ENCODE measurements around the gene TEX48. TPM values are rescaled to one million over a fixed set of nuclear protein-coding genes. Genes with fewer than 3 reads are reported as not detected.

TEX48 gene
- polyA plus RNA-seq, 1 donor from 2014 or later: not detected

DNA sequence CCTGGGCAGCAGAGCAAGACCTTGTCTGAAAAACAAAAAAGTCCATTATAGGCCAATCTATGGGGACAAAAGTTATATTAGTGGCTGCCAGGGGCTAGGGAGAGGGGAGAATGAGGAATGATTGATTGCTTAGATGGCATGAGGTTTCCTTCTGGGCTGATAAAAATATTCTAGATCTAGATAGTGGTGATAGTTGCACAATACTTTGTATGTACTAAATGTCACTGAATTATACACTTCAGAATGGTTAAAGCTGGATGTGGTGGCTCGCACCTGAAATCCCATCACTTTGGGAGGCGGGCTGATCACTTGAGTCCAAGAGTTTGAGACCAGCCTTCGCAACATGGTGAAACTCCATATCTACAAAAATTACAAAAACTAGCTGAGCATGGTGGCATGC lies 42.8 kb upstream of the TEX48 start:
- no peak overlapping the region for H3K9ac ChIP-seq (ENCODE audit: low read length)
- no peak overlapping the region for H3K27ac ChIP-seq (ENCODE audit: low read length)
- no peak for TF ChIP-seq RAD21 (conservative IDR thresholded peaks at IDR 0.05)
- no peak for TF ChIP-seq EP300 (conservative IDR thresholded peaks at IDR 0.05; ENCODE audit: poor library complexity, severe bottlenecking)
- no peak for TF ChIP-seq EZH2 (IDR thresholded peaks at IDR 0.05; ENCODE audit: borderline replicate concordance, insufficient read depth, low read length, poor library complexity, severe bottlenecking)
- TF ChIP-seq TAF1 (IDR thresholded peaks at IDR 0.05; ENCODE audit: low read depth): no peak
- TF ChIP-seq, protein P1, sequence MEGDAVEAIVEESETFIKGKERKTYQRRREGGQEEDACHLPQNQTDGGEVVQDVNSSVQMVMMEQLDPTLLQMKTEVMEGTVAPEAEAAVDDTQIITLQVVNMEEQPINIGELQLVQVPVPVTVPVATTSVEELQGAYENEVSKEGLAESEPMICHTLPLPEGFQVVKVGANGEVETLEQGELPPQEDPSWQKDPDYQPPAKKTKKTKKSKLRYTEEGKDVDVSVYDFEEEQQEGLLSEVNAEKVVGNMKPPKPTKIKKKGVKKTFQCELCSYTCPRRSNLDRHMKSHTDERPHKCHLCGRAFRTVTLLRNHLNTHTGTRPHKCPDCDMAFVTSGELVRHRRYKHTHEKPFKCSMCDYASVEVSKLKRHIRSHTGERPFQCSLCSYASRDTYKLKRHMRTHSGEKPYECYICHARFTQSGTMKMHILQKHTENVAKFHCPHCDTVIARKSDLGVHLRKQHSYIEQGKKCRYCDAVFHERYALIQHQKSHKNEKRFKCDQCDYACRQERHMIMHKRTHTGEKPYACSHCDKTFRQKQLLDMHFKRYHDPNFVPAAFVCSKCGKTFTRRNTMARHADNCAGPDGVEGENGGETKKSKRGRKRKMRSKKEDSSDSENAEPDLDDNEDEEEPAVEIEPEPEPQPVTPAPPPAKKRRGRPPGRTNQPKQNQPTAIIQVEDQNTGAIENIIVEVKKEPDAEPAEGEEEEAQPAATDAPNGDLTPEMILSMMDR (IDR thresholded peaks at IDR 0.05; ENCODE audit: poor library complexity, severe bottlenecking): no peak
- TF ChIP-seq, protein P2, sequence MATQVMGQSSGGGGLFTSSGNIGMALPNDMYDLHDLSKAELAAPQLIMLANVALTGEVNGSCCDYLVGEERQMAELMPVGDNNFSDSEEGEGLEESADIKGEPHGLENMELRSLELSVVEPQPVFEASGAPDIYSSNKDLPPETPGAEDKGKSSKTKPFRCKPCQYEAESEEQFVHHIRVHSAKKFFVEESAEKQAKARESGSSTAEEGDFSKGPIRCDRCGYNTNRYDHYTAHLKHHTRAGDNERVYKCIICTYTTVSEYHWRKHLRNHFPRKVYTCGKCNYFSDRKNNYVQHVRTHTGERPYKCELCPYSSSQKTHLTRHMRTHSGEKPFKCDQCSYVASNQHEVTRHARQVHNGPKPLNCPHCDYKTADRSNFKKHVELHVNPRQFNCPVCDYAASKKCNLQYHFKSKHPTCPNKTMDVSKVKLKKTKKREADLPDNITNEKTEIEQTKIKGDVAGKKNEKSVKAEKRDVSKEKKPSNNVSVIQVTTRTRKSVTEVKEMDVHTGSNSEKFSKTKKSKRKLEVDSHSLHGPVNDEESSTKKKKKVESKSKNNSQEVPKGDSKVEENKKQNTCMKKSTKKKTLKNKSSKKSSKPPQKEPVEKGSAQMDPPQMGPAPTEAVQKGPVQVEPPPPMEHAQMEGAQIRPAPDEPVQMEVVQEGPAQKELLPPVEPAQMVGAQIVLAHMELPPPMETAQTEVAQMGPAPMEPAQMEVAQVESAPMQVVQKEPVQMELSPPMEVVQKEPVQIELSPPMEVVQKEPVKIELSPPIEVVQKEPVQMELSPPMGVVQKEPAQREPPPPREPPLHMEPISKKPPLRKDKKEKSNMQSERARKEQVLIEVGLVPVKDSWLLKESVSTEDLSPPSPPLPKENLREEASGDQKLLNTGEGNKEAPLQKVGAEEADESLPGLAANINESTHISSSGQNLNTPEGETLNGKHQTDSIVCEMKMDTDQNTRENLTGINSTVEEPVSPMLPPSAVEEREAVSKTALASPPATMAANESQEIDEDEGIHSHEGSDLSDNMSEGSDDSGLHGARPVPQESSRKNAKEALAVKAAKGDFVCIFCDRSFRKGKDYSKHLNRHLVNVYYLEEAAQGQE (IDR thresholded peaks at IDR 0.05; ENCODE audit: borderline replicate concordance): no peak
- no peak for TF ChIP-seq MXI1 (conservative IDR thresholded peaks at IDR 0.05; ENCODE audit: poor library complexity, severe bottlenecking)
- TF ChIP-seq SMC3 (conservative IDR thresholded peaks at IDR 0.05; ENCODE audit: poor library complexity): no peak
- no peak for TF ChIP-seq POLR2AphosphoS5 (IDR thresholded peaks at IDR 0.05)
- no peaks in the 10 kb centered on the region for H3F3A ChIP-seq (ENCODE audit: insufficient read depth, low read length, poor library complexity, severe bottlenecking)
- H3K9me2 ChIP-seq (ENCODE audit: insufficient read depth, low read length): no peaks in the 10 kb centered on the region
- no peak overlapping the region for H3K4me3 ChIP-seq (ENCODE audit: low read length)
- no peaks in the 10 kb centered on the region for H3K79me2 ChIP-seq (replicated peaks; ENCODE audit: insufficient read depth, low read length)
- no peaks in the 10 kb centered on the region for H4K20me1 ChIP-seq (ENCODE audit: insufficient read depth)
- no peaks in the 10 kb centered on the region for H3K9me3 ChIP-seq (ENCODE audit: low read length)
- no peak overlapping the region for H3K4me2 ChIP-seq (ENCODE audit: low read length)
- H3K36me3 ChIP-seq (ENCODE audit: insufficient read depth, low read length): no peaks in the 10 kb centered on the region
- no peak overlapping the region for H2AFZ ChIP-seq (ENCODE audit: low read depth, low read length)
- H3K27me3 ChIP-seq (ENCODE audit: insufficient read depth, low read depth, low read length): no peaks in the 10 kb centered on the region

DNA sequence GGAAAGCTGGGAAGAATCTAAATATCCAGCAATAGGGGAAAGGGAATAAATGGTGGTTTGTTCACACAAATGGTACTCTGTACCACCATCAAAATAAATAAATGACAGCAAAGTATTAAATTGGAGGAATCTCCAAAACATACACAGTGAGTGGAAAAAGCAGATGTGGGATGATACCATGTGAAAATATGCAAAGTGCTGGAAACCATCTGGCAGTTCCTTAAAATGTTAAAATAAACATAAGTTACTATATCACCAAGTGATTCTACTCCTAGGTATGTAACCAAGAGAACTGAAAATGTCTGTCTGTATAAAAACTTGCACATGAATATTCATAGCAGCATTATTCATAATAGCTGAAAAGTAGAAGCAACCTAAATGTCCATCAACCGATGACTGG lies 41.9 kb upstream of the TEX48 start:
- Histone ChIP-seq H3K79me2 (replicated peaks; ENCODE audit: insufficient read depth, low read length) (no peaks in the 10 kb centered on the region), H3K9me2 (ENCODE audit: insufficient read depth, low read length) (no peaks in the 10 kb centered on the region), H3K27me3 (ENCODE audit: insufficient read depth, low read depth, low read length) (no peaks in the 10 kb centered on the region), H3K4me3 (ENCODE audit: low read length) (no peak overlapping the region), H3K4me2 (ENCODE audit: low read length) (no peak overlapping the region), H3K36me3 (ENCODE audit: insufficient read depth, low read length) (no peaks in the 10 kb centered on the region), H3K9me3 (ENCODE audit: low read length) (no peaks in the 10 kb centered on the region), H3K9ac (ENCODE audit: low read length) (no peak overlapping the region), H3F3A (ENCODE audit: insufficient read depth, low read length, poor library complexity, severe bottlenecking) (no peaks in the 10 kb centered on the region), H2AFZ (ENCODE audit: low read depth, low read length) (no peak overlapping the region), H4K20me1 (ENCODE audit: insufficient read depth) (no peaks in the 10 kb centered on the region), H3K27ac (ENCODE audit: low read length) (no peak overlapping the region)
- no peak for TF ChIP-seq POLR2AphosphoS5 (IDR thresholded peaks at IDR 0.05)
- TF ChIP-seq TAF1 (IDR thresholded peaks at IDR 0.05; ENCODE audit: low read depth): no peak
- no peak for TF ChIP-seq SMC3 (conservative IDR thresholded peaks at IDR 0.05; ENCODE audit: poor library complexity)
- TF ChIP-seq, protein P2 (IDR thresholded peaks at IDR 0.05; ENCODE audit: borderline replicate concordance): no peak
- no peak for TF ChIP-seq EZH2 (IDR thresholded peaks at IDR 0.05; ENCODE audit: borderline replicate concordance, insufficient read depth, low read length, poor library complexity, severe bottlenecking)
- TF ChIP-seq RAD21 (conservative IDR thresholded peaks at IDR 0.05): no peak
- TF ChIP-seq EP300 (conservative IDR thresholded peaks at IDR 0.05; ENCODE audit: poor library complexity, severe bottlenecking): no peak
